PC-9 (cell line): ENCODE measurements around the gene EGR1. TPM values are rescaled to one million over a fixed set of nuclear protein-coding genes. Genes with fewer than 3 reads are reported as not detected.

Experiments
- BruUV-seq: library from RNA; stranded (reverse); fragments of 400-500 nt; replicated peaks from 2 replicates; lab custom pipeline; 2021; lab: Mats Ljungman, UMichigan
- CTCF ChIA-PET: fragments of 300-600 bp; sonication (Branson Sonifier 250); formaldehyde crosslinking; loops from one replicate; lab custom pipeline; 2022; ENCODE audit warnings: antibody characterized with exemption; lab: Charles Lee
- POLR2A ChIA-PET: fragments of 300-600 bp; sonication (Branson Sonifier 250); formaldehyde crosslinking; loops from one replicate; lab custom pipeline; 2022; ENCODE audit warnings: antibody characterized with exemption; ENCODE audit not compliant: unreplicated experiment; lab: Charles Lee
- DNase-seq, 2 experiments: peaks; one replicate each; pipeline versions ENCODE4 v3.0.0 to v3.0.0-alpha.2; 2015 to 2022; ENCODE audit warnings: mixed read lengths in 1 of 2
- H2AFZ ChIP-seq: fragments of 200-600 bp; sonication (generic); 2 replicates; pipeline ENCODE4 v1.8.1; 2017; ENCODE audit warnings: antibody characterized with exemption
- H3F3A ChIP-seq: fragments of 200-600 bp; sonication (generic); 2 replicates; pipeline ENCODE4 v1.8.1; 2017; ENCODE audit warnings: antibody characterized with exemption, mild to moderate bottlenecking, low read depth; ENCODE audit not compliant: insufficient read depth
- H3K27ac ChIP-seq: fragments of 200-600 bp; sonication (generic); 2 replicates; pipeline ENCODE4 v1.6.1; 2016; ENCODE audit warnings: mixed run types
- H3K27me3 ChIP-seq: fragments of 200-600 bp; sonication (generic); 2 replicates; pipeline ENCODE4 v1.6.1; 2016; ENCODE audit warnings: low read depth, mixed run types; ENCODE audit not compliant: insufficient read depth
- H3K36me3 ChIP-seq: fragments of 200-600 bp; sonication (generic); 2 replicates; pipeline ENCODE4 v1.6.1; 2016; ENCODE audit warnings: low read depth, mixed run types
- H3K4me1 ChIP-seq: fragments of 200-600 bp; sonication (generic); replicated peaks from 2 replicates; pipeline ENCODE4 v1.6.1; 2016; ENCODE audit warnings: mixed run types; ENCODE audit not compliant: insufficient read depth
- H3K4me2 ChIP-seq: fragments of 200-600 bp; sonication (generic); 2 replicates; pipeline ENCODE4 v1.6.1; 2017; ENCODE audit warnings: mixed run types
- H3K4me3 ChIP-seq: fragments of 200-600 bp; sonication (generic); 2 replicates; pipeline ENCODE4 v1.6.1; 2016; ENCODE audit warnings: mixed run types
- H3K79me2 ChIP-seq: fragments of 200-600 bp; sonication (generic); 2 replicates; pipeline ENCODE4 v1.6.1; 2017; ENCODE audit warnings: low read depth, mixed run types
- H3K9me2 ChIP-seq: fragments of 200-600 bp; sonication (generic); 2 replicates; pipeline ENCODE4 v1.8.1; 2017; ENCODE audit warnings: mild to moderate bottlenecking; ENCODE audit not compliant: insufficient read depth
- H3K9me3 ChIP-seq: fragments of 200-600 bp; sonication (generic); 2 replicates; pipeline ENCODE4 v1.8.1; 2016; ENCODE audit warnings: low read depth; ENCODE audit not compliant: insufficient read depth
- H4K20me1 ChIP-seq: fragments of 200-600 bp; sonication (generic); 2 replicates; pipeline ENCODE4 v1.8.1; 2017; ENCODE audit not compliant: insufficient read depth
- CTCF ChIP-seq: fragments of 200-600 bp; sonication (generic); conservative IDR thresholded peaks from 2 replicates; pipeline ENCODE4 v1.6.1; 2017; ENCODE audit warnings: mixed run types, antibody characterized with exemption, mild to moderate bottlenecking, moderate library complexity
- EZH2 ChIP-seq: fragments of 200-600 bp; sonication (generic); IDR thresholded peaks from 2 replicates; pipeline ENCODE4 v1.8.0; 2017; ENCODE audit warnings: antibody characterized with exemption, low read depth
- intact Hi-C: fragments of 100-400 bp; cut with micrococcal nuclease; formaldehyde crosslinking; loops from one replicate; pipeline ENCODE4 v1.10.0; 2022; ENCODE audit not compliant: unreplicated experiment
- total RNA-seq: library from RNA; stranded (reverse); gene quantifications from 2 replicates; pipeline ENCODE4 v1.2.3, GENCODE V29; 2021

EGR1 gene
- total RNA-seq, 1 experiment from 2014 or later: 24.7 TPM

- ChIA-PET POLR2A (no interaction called here), CTCF (interaction anchor here (0.6 to 0.7 kb wide), 2 partner anchors 11 to 1417 kb away, joined by 3 to 4 read pairs; no protein-coding TSS in a partner anchor)
- Histone ChIP-seq H3K27ac (no peak overlapping the region), H3K4me1 (peaks cover 6% of the 10 kb centered on the region), H3K4me3 (no peak overlapping the region), H3K9me2 (no peaks in the 10 kb centered on the region), H3K9me3 (no peaks in the 10 kb centered on the region), H3K27me3 (0 out of 2 replicates have a peak, but pooled peaks cover 8% of the 10 kb centered on the region), H3K36me3 (no peaks in the 10 kb centered on the region), H3K4me2 (no peak overlapping the region), H3K79me2 (no peaks in the 10 kb centered on the region), H2AFZ (no peak overlapping the region), H4K20me1 (no peaks in the 10 kb centered on the region), H3F3A (peaks cover 4% of the 10 kb centered on the region; the same call in 1 of the 2 replicates)
- TF ChIP-seq EZH2 (no peak), CTCF (no peak)
- DNase-seq: no peak
- BruUV-seq: no TSS peak
- intact Hi-C loops: no loop called here
Observed at GRCh38 chr5:138460032-138460693, 5.1 kb upstream of the EGR1 start.

- DNase-seq: no peak
- POLR2A ChIA-PET: interaction anchor here (0.6 kb wide), 1 partner anchor 10 kb away, joined by 3 read pairs; no protein-coding TSS in a partner anchor
Observed at GRCh38 chr5:138461343-138462125, 3.7 kb upstream of the EGR1 start.

More at GRCh38 chr5:138461343-138462125, 3.7 kb upstream of the EGR1 start:
- Histone ChIP-seq H2AFZ (no peak overlapping the region), H3F3A (peaks cover 4% of the 10 kb centered on the region; the same call in 1 of the 2 replicates), H3K36me3 (no peaks in the 10 kb centered on the region), H3K9me2 (no peaks in the 10 kb centered on the region), H3K27ac (no peak overlapping the region), H3K9me3 (no peaks in the 10 kb centered on the region), H3K4me1 (peaks cover 6% of the 10 kb centered on the region), H3K79me2 (no peaks in the 10 kb centered on the region), H3K4me3 (no peak overlapping the region), H4K20me1 (peaks cover 8% of the 10 kb centered on the region; the same call in 1 of the 2 replicates), H3K27me3 (no peaks in the 10 kb centered on the region), H3K4me2 (no peak overlapping the region)
- BruUV-seq: no TSS peak
- TF ChIP-seq EZH2 (no peak), CTCF (no peak)
- intact Hi-C loops: no loop called here
- CTCF ChIA-PET: interaction anchor here (0.7 kb wide), 1 partner anchor 1254 kb away, joined by 3 read pairs; no protein-coding TSS in a partner anchor
